CD1c-positive myeloid dendritic cell (primary cell): ENCODE measurements around the gene ZNF260.
"Not testable (repeated sequence)": the region's sequence is repeated elsewhere in the genome, so short reads cannot be mapped to it uniquely, and the experiment has no call there.

ENCODE experiments used
- DNase-seq: peaks from one replicate; pipeline ENCODE4 v3.0.0-alpha.2; 2016; ENCODE audit errors: extremely low spot score

Gene ZNF260

DNA sequence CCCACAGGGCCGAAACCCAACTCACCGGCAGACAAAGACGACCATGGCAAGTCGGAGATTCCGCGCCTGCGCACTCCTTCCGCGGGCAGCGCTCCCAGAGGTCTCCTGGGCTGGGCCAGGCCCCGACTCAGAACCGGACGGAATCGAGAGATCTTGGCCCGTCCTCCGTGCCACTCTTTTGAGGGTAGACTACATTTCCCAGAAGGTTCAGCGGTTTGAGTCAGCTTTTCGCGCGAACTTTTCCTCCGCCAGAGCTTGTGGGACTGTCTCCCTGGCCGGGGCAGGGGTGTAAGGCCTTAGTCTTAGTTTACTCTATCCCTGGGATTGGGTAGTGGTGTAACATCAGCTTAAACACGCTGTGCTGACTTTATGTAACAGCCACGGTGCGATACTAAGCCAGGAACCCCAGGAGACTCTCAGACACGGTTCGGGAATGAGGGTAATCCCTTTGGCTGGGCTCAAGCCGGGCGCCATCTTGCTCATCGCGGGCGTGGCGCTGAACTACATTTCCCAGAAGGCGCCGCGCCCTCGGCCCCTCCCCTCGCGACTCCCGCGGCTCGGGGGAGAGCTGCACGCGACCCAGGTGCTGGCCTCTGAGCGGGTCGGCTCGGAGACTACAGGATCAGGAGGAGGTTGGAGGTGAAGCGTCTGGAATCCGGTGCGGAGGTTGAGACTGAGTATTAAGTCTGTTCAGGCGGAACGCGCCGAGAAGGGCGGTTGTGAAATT is at the start of gene ZNF260:
Gene ZNF260 (minus strand): TSS at position 78 of the 727 bp plus-strand sequence. CDS start 13,033 bp downstream, outside the sequence.
- peak; percentile 96 for DNase-seq

DNA sequence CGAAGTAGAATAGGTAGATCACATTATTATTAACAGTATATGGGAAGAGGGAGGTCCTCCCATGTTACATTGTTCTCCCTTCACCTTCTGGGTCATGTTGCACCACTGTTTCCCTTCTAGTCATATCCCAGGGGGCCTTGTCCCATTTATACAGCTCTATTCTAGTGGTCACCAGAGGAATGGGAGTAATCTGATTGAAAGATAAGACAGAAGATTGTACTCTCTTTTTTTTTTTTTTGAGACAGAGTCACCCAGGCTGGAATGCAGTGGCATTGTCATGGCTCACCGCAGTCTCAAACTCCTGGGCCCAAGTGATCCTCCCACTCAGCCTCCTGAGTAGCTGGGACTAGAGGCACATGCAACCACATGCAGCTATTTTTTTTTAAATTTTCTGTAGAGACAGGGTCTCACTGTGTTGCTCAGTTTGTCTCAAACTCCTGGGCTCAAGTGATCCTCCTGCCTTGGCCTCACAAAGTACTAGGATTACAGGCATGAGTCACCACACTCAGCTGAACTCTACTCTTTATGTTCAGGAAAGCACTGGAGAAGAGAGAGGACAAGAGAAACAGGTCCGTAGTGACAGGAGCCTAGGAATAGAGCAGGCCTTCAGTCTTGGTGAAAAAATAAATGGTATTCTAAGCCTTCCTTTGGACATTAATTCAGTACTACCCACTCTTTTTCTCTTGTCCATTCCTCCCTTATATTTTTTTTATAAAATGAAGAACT is 49.4 kb upstream of the ZNF260 start:
- DNase-seq, result no peak

DNA sequence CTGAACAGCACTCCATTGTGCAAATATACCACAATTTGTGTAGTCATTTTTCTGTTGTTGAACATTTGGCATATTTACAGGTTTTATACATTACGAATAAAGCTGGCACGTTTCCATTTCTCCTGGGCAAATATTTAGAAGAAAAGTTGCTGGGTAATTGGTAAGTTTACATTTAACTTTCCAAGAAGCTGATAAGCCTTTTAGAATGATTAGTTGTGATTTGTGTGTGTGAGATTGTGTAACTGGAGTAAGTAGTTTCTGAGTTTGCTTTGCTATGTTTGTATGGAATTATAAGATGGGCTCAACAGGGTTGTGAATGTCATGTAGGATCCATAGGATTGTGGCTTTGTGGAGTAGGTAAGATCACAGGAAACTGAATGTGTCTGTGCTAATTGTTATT is 46.7 kb upstream of the ZNF260 start:
- no peak for DNase-seq

DNA sequence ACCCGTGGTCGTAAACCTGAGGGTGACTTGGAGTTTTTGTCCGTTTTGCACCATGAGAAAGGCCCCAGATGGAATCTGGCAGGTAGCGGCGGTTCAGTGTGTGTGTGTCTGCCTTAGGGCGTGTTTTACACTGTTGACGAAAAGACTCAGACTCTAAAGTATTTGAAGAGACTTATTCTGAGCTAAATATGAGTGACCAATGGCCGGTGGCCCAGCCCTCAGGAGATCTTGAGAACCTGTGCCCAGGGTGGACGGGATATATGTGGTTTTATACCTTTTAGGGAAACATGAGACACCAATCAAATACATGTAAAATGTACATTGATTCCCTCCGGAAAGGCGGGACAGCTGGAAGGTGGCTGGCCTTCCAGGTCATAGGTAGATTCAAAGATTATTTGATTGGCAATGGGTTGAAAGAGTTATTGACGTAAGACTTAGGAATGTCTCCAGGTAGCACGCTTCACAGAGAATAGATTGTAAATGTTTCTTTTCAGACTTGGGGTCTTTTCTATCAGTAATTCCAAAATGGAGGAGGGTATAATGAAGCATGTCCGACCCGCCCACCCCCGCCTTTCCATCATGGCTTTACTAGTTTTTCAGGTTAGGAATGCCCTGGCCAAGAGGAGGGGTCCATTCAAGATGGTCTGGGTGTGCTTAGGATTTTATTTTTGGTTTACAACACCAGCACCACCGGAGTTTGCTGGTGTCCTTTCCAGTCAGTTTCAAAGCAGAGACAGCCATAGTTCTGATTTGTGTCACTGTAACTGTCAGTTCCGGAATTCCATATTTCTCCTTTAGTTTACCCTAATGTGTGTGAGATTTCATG is 46.0 kb upstream of the ZNF260 start:
- no peak for DNase-seq

DNA sequence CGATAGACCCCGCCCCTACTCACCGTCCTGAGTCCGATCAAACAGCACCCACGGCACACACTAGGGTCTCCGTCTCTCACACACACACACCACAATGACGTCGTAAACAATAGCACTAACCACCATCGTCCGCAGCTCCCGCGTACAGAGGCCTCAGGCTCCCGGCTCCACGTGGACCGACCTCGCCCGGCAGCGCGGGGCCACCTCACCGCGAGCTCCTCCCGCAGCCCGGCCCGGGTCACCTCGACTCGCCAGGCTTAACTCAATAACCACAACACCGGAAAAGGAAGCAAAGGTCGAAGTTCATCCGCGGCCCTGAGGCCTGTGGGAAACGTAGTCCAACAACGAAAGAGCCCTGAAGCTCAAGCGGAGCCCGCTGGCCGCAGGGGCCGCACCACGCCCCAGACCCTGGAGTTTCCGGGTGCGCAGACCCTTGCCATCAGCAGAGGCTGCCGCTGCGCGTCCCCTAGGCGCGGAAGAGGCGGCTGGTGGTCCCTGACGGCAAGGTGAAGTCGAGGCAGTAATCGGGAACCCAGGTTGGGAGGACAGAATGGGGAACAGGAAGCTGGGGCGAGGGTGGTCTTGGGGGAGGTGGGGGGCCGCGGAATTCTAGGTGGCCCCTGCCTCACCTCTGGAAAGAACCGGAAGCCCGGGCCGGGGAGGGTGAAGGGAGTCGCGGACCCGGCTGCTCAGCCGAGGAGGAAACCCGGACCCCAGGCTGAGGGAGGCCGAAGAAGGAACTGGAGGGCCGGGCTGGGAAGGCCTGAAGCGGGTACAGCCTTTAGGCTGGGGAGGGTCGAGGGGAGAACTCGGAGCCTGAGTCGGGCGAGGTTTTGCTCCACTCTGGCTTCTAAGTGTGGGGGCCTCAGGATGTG is 45.2 kb upstream of the ZNF260 start, which contains the start of gene ZNF529:
Gene ZNF529 (minus strand): TSS at position 273 of the 875 bp plus-strand sequence. CDS start 946 bp downstream, outside the sequence.
- peak; percentile 93 for DNase-seq

DNA sequence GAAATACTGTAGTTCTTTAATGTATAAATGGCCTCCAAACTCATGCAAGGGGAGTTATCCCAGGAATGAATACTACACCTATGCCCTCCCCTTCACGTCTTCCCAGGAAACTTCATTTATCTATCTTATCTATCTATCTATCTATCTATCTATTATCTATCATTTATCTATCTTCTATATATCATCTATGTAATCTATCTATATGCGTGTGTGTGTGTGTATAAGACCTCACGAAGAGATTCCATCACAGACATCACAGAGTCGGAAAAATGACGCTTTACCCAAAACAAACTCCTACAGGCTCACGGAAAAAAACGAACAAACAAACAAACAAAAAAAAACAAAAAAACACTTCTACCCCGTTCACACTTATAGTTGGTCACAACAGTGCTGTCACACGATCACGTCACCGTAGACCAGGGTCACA is 44.5 kb upstream of the ZNF260 start:
- DNase-seq, result no peak

DNA sequence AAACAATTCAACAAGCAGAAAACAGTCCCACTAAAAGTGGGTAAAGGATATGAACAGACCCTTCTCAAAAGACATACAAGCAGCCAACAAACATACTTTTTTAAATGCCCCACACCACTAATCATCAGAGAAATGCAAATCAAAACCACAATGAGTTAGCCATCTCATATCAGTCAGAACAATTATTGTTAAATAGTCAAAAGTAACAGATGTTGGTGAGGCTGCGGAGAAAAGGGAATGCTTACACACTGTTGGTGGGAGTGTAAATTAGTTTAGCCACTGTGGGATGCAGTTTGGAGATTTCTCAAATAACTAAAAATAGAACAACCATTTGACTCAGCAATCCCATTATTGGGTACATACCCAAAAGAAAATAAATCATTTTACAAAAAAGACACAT is 36.3 kb upstream of the ZNF260 start:
- no peak for DNase-seq

DNA sequence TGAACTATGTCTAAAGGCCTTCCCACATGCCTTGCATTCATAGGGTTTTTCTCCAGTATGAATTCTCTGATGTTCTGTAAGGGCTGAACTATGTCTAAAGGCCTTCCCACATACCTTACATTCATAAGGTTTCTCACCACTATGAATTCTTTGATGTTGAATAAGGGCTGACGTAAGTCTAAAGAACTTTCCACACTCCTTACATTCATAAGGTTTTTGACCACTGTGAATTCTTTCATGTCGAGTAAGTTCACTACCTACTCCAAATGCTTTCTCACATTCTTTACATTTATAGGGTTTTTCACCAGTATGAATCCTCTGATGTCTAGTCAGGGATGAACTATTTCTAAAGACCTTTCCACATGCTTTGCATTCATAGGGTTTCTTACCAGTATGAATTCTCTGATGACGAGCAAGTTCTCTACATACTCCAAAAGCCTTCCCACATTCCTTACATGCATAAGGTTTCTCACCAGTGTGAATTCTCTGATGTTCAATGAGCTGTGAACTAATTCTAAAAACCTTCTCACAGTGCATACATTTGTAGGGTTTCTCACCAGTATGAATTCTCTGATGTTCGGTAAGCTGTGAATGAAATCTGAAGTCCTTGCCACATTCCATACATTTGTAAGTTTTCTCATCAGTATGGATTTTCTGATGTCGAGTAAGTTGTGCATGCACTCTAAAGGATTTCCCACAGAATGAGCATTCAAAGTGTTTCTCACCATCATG is 19.1 kb upstream of the ZNF260 start:
- no peak for DNase-seq

DNA sequence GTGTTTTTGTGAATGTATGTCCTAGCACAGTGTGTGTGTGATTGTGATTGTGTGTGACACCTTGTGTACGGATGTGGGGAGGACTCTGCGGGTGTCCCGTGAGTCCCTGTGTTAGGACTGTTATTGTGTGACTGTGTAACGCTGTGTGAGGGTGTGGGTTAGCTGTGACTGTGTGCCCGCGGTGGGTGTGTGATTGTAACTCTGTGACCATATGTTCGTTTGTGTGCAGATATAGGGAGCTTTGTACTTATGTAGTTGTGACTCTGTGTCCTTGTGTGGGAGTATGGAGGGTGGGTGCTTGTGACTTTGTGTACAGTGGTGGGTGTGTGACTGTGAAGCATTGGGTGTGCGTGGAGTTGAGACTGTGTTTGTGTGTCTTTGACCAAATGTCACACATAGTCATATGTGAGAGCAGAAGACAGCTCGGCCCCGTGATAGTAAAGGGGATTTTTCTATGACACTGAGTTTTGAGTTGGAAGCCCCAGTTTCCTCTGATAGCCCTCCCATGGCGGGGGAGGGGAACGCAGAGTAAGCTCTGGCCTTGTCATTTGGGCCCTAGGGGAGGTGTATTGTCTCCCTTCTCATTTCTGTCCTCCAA is 949 bp upstream of the ZNF260 start:
- no peak for DNase-seq

DNA sequence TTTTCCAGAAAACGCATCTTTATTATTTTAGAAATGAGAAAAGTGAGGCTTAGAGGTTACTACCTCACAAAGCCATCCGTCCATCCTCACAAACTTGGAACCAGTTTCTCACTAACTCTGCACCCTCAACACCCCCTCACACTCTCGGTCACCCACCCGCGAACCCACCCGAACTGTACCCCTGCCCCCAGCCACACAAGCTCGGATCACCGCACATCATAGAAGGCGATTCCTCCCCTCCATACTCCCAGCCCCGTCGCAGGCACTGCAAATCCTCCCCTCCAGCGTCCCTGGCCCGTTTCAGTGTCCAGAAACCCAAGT is 238 bp downstream of the ZNF260 start:
- no peak for DNase-seq

DNA sequence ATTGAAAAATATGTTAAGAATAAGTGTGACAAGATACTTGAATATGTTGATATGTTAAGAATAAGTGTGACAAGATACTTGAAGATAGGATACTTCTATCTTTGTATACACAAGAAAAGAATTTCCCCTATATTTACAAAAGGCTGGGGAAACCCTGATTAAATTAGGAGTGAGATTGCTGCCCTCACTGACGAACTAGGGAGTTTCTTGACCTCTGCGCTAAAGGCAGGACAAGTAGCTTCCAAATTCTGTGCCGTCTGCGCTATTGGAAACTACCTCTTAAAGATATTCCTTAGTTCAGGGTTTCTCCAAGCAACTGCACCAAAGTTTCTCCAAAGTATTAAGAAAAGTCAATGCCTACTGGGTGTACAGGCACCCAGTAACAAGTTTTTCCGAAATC is 730 bp downstream of the ZNF260 start:
- no peak for DNase-seq

DNA sequence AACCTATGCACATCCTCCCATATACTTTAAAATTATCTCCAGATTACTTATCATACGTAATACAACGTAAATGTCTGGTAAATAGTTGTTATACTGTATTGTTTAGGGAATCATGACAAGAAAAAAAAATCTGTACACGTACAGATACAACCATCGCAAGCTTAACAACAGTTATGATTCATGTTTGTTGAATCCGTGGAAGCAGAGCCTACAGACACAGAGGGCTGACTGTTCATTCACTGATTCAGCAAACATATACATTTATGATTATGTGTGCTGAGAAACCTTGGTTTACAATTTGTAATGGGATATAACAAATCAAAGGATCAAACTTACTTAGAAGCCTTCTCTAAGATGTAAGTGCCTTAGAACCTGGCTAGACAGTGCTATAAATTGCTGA is 1.5 kb downstream of the ZNF260 start:
- DNase-seq, result no peak

DNA sequence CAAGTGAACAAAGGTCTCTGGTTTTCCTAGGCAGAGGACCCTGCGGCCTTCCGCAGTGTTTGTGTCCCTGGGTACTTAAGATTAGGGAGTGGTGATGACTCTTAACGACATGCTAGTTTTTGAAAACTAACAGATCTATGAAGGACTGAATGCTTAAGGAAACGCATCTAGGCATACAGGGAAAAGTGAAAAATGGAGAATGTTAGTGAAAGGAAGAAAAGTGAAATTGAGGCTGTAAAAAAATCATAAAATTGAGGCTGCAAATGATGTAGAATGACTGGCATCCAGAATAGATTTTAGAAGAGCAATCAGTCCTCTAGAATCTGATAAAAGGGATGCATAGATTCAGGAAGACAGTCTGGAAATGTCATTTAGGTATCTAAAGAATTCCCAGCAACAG is 3.5 kb downstream of the ZNF260 start:
- no peak for DNase-seq

DNA sequence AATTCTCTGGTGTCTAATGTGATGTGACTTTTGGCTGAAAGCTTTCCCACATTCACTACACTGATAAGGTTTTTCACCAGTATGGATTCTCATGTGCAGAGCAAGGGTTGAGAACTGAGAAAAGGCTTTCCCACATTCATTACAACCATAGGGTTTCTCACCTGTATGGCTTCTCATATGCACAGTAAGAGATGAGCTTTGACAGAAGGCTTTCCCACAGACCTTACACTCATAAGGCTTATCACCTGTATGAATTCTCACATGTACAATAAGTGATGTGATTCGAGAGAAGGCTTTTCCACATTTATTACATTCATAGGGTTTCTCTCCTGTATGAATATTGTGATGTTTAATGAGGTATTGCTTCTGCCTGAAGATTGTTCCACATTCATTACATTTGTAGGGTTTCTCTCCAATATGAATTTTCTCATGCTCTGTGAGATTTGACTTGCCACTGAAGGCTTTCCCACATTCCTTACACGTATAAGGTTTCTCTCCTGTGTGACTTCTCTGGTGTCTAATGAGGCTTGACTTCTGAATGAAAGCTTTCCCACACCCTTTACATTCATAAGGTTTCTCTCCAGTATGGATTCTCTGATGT is 14.0 kb downstream of the ZNF260 start:
- DNase-seq, result no peak

DNA sequence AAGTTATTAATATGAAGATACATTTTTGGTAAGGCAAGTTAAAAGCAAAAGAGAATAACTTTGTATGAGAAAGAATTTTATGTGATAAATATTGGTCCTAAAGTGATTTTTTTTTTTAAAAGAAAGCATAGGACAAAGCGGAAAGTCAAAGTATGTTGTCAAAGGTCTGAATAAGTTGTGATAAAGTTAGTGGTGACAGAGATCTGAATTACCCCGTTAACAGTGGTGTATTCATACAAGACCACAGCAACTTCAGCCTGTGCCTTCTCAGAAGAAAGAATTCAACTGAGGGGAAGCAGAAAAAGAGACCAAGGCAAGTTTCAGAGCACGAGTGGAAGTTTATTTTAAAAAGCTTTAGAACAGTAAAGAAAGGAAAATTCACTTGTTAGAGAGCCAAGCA is 19.7 kb downstream of the ZNF260 start:
- no peak for DNase-seq

DNA sequence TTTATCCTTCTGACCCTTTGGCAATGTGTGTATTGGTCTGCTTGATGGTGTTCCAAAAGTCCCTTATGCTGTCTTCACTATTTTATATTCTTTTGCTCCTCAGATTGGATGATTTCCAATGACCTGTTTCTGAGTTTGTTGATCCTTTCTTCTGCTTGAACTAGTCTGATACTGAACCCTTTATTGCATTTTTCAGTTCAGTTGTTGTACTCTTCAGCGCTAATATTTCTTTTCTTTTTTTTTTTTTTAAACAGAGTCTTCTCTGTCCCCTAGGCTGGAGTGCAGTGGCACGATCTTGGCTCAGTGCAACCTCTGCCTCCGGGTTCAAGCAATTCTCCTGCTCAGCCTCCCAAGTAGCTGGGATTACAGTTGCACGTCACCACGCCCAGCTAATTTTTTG is 26.1 kb downstream of the ZNF260 start:
- no peak for DNase-seq

DNA sequence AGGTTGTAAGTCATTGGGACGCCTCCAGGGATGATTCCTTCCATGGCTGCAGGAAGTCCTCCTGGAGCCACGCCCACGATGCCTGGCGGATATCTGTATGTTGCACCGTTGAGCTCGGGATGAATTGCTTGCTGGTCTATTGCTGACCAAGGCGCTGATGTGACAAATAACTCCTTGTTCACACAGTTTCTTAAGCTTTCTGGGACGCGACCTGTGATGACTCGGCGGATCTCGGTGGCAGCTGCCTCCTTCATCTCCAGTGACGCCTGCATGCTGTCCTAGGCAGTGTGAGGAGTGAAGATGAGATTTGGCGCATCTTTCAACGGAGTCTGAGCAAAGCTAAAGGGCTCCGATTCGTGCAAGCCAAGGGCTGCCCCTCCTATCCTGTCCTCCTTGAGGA is 31.1 kb downstream of the ZNF260 start:
- DNase-seq, result no peak

DNA sequence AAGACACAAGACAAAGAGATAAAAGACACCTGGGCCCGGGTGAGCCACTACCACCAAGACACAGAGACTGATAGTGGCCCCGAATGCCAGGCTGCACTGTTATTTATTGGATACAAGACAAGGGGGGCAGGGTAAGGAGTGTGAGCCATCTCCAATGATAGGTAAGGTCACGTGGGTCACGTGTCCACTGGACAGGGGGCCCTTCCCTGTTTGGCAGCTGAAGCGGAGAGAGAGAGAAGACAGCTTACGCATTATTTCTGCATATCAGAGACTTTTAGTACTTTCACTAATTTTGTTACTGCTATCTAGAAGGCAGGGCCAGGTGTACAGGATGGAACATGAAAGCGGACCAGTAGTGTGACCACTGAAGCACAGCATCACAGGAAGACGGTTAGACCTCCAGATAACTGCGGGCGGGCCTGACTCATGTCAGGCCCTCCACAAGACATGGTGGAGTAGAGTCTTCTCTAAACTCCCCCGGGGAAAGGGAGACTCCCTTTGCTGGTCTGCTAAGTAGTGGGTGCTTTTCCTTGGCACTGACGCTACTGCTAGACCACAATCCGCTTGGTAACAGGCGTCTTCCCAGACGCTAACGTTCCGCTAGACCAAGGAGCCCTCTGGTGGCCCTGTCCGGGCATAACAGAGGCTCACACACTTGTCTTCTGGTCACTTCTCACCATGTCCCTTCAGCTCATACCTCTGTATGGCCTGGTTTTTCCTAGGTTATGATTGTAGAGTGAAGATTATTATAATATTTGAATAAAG is 35.2 kb downstream of the ZNF260 start:
- DNase-seq, result peak; percentile 47

DNA sequence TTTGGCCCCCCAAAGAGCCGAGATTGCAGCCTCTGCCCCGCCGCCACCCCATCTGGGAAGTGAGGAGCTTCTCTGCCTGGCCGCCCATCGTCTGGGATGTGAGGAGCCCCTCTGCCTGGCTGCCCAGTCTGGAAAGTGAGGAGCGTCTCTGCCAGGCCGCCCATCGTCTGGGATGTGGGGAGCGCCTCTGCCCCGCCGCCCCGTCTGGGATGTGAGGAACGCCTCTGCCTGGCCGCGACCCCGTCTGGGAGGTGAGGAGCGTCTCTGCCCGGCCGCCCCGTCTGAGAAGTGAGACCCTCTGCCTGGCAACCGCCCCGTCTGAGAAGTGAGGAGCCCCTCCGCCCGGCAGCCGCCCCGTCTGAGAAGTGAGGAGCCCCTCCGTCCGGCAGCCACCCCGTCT is 37.2 kb downstream of the ZNF260 start:
- not testable (repeated sequence) for DNase-seq
